K562 (cell line): ENCODE results near the gene CBX4. TPM values are rescaled to one million over a fixed set of nuclear protein-coding genes. Genes with fewer than 3 reads are reported as not detected.
A peak's percentile ranks its signal among the peaks of the same experiment; 100 is the strongest.

Experiments used
- BCL6 ChIP-seq: fragments of 250-450 bp; sonication (Bioruptor Pico); IDR thresholded peaks from 2 replicates; pipeline ENCODE4 v1.4.0; 2020
- CXXC5 ChIP-seq: fragments of 250-450 bp; sonication (Bioruptor Pico); IDR thresholded peaks from 2 replicates; pipeline ENCODE4 v1.8.0; 2022; ENCODE audit warnings: inconsistent platforms, mild to moderate bottlenecking, moderate library complexity
- ELF2 ChIP-seq: fragments of 250-450 bp; sonication (Bioruptor Pico); IDR thresholded peaks from 2 replicates; pipeline ENCODE4 v1.5.0; 2021; ENCODE audit warnings: mild to moderate bottlenecking
- ERF ChIP-seq: fragments of 450-650 bp; formaldehyde crosslinking; IDR thresholded peaks from 2 replicates; pipeline ENCODE4 v1.4.0; 2020; ENCODE audit warnings: mild to moderate bottlenecking, mixed read lengths
- ETV6 ChIP-seq, 3 experiments: fragments of 150-350 bp in 1 of 3; sonication (generic) in 1 of 3; formaldehyde crosslinking in 1 of 3; IDR thresholded peaks; 2 replicates each; pipeline versions ENCODE4 v1.6.1 to v1.8.0; 2014 to 2022; ENCODE audit warnings: borderline replicate concordance in 2 of 3, low read depth in 2 of 3, antibody characterized with exemption in 1 of 3, low read length in 1 of 3, mild to moderate bottlenecking in 1 of 3, missing genetic modification reagents in 1 of 3
- FOXA3 ChIP-seq, 2 experiments: fragments of 450-650 bp in 1 of 2; sonication (generic) in 1 of 2; formaldehyde crosslinking; IDR thresholded peaks in 1 of 2; conservative IDR thresholded peaks in 1 of 2; 2 replicates each; pipeline versions ENCODE4 v1.4.0 to v1.8.0; 2020 to 2022; ENCODE audit warnings: mild to moderate bottlenecking in 2 of 2, missing genetic modification reagents in 1 of 2
- HNRNPL ChIP-seq: fragments of 200-400 bp; formaldehyde crosslinking; IDR thresholded peaks from 2 replicates; pipeline ENCODE4 v1.6.1; 2017; ENCODE audit warnings: low read depth, mild to moderate bottlenecking, low read length
- PRMT5 ChIP-seq: sonication (generic); formaldehyde crosslinking; IDR thresholded peaks from 2 replicates; pipeline ENCODE4 v1.5.0; 2020; ENCODE audit warnings: missing genetic modification reagents
- SAFB2 ChIP-seq: fragments of 200-400 bp; formaldehyde crosslinking; IDR thresholded peaks from 2 replicates; pipeline ENCODE4 v1.6.1; 2018; ENCODE audit warnings: borderline replicate concordance, low read length, low read depth, moderate library complexity; ENCODE audit not compliant: severe bottlenecking
- U2AF2 ChIP-seq: fragments of 200-400 bp; formaldehyde crosslinking; optimal IDR thresholded peaks from 2 replicates; pipeline ENCODE3; 2017; ENCODE audit warnings: low read depth, mild to moderate bottlenecking, low read length
- ZBTB7A ChIP-seq: IDR thresholded peaks from 2 replicates; pipeline ENCODE4 v1.6.1; 2011; ENCODE audit warnings: low read depth, mild to moderate bottlenecking, low read length, moderate library complexity, borderline replicate concordance; ENCODE audit not compliant: control insufficient read depth
- ZKSCAN1 ChIP-seq: fragments of 150-350 bp; IDR thresholded peaks from 2 replicates; pipeline ENCODE4 v1.6.1; 2016; ENCODE audit warnings: low read depth, low read length
- ZNF316 ChIP-seq: fragments of 450-650 bp; IDR thresholded peaks from 2 replicates; pipeline ENCODE4 v1.6.1; 2016
- polyA plus RNA-seq, 8 experiments: library from polyadenylated mRNA; depleted of rRNA in 4 of 8; stranded (reverse) in 5 of 8; unstranded in 3 of 8; fragments of >200 nt; fragmentation: Nextera tagmentation in 2 of 8; fragmentation: Illumina TruSeq in 1 of 8; extraction: Ambion mirVana in 2 of 8; extraction: Trizol in 1 of 8; gene quantifications; 2 replicates each; pipeline versions ENCODE4 v1.2.1 to v1.2.3, GENCODE V29; 2011 to 2014; ENCODE audit warnings: inconsistent platforms in 1 of 8, missing spikeins in 1 of 8
- total RNA-seq, 7 experiments: library from RNA; depleted of rRNA in 6 of 7; stranded (reverse); fragments of >200 nt in 6 of 7; fragmentation: Illumina TruSeq in 2 of 7; extraction: Trizol in 2 of 7; gene quantifications; 2 replicates each; pipeline versions ENCODE4 v1.2.1 to v1.2.3, GENCODE V29; 2011 to 2021; ENCODE audit warnings: low replicate concordance in 1 of 7
- TF ChIP-seq, protein P1 (sequence below): IDR thresholded peaks from 2 replicates; pipeline ENCODE4 v1.6.1; 2011; ENCODE audit warnings: borderline replicate concordance, low read depth, mild to moderate bottlenecking, moderate library complexity, low read length; ENCODE audit not compliant: insufficient read depth, poor library complexity, severe bottlenecking
- TF ChIP-seq, protein P2 (sequence below): sonication (generic); formaldehyde crosslinking; IDR thresholded peaks from 2 replicates; pipeline ENCODE4 v1.5.0; 2020; ENCODE audit warnings: missing genetic modification reagents
- TF ChIP-seq, protein P3 (sequence below): fragments of 450-650 bp; conservative IDR thresholded peaks from 2 replicates; pipeline ENCODE4 v1.6.1; 2016; ENCODE audit warnings: missing genetic modification characterization, low read depth, mild to moderate bottlenecking, missing compliant biosample characterization, moderate library complexity
- TF ChIP-seq, protein P4 (sequence below): fragments of 200-800 bp; sonication (Bioruptor generic); IDR thresholded peaks from 2 replicates; pipeline ENCODE4 v1.6.1; 2017; ENCODE audit warnings: missing genetic modification characterization, missing compliant biosample characterization

Gene CBX4
- total and polyA plus RNA-seq, 9 of the 15 experiments (the other 6 are each of a cell fraction or from before 2014, with no cell fraction given) = 0.98 to 50.5 (median 10.0) TPM

DNA sequence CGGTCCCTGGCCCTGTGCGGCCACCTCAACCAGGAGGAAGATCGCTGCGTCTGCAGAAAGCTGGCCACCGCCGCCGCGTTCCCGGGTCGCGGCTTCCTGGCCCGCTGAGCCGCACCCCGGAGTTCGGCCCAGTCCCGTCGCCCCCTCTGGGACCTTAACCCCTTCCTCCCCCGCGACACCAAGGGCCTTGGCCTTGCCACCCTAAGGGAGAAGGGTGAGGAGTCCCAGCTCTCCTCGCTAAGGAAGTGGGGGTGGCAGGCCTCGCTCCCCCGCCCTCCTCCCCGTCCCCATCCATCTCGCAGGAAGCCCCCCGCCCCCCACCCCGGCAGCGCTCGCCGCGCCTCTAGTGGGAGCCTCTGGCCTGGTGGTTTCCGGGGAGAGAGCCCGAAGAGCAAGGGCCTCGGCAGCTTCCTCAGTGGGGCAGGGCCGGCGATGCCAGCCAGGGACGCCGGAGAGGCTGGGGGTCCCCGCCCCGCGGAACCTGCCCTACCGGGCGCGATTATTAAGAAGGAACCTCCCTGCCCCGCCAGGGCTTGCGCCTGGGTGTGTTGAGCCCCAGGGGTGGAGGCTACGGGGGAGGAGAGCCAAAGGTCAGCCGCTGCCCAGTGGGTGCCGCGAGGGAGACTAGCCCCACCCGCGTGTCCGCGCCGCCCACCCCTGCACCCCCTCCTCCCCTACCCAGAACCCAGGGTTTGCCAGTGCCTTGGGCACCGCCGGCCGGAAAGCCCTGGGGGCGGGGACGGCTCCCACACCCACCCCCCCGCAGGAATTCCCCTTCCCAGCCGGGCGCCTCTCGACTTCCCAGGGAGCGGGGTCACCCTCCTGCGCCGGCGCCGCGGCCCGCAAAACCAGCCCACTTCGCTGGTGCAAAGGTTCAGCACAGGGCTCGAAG is 6.8 kb downstream of the CBX4 start (continued):
- TF ChIP-seq, protein P1, sequence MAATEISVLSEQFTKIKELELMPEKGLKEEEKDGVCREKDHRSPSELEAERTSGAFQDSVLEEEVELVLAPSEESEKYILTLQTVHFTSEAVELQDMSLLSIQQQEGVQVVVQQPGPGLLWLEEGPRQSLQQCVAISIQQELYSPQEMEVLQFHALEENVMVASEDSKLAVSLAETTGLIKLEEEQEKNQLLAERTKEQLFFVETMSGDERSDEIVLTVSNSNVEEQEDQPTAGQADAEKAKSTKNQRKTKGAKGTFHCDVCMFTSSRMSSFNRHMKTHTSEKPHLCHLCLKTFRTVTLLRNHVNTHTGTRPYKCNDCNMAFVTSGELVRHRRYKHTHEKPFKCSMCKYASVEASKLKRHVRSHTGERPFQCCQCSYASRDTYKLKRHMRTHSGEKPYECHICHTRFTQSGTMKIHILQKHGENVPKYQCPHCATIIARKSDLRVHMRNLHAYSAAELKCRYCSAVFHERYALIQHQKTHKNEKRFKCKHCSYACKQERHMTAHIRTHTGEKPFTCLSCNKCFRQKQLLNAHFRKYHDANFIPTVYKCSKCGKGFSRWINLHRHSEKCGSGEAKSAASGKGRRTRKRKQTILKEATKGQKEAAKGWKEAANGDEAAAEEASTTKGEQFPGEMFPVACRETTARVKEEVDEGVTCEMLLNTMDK = peak; percentile 19
- TF ChIP-seq FOXA3 (CRISPR knock-in tag; conservative IDR thresholded peaks at IDR 0.05 in 1 of 2, IDR thresholded peaks at IDR 0.05 in 1 of 2) (0 out of 4 replicates have a peak, but pooled peaks of 1 of the 2 experiments have one; percentile 39), CXXC5 (CRISPR knock-in tag) (0 out of 2 replicates have a peak, but pooled peaks have one; percentile 16), ERF (CRISPR knock-in tag) (peak; percentile 63), ZKSCAN1 (0 out of 2 replicates have a peak, but pooled peaks have one; percentile 8), BCL6 (CRISPR knock-in tag) (no peak), ELF2 (CRISPR knock-in tag) (peak; percentile 27; the same call in 1 of the 2 replicates), U2AF2 (no peak), HNRNPL (no peak; the same call in 1 of the 2 replicates), ETV6 (IDR thresholded peaks at IDR 0.05; ENCODE audit: borderline replicate concordance in 1 of 2, low read depth in 2 of 2, low read length in 1 of 2) (0 out of 4 replicates have a peak, but pooled peaks of 1 of the 2 experiments have one; percentile 13), ETV6 (CRISPR knock-in tag; IDR thresholded peaks at IDR 0.05; ENCODE audit: borderline replicate concordance) (no peak), ZNF316 (peak; percentile 83), SAFB2 (no peak), ZBTB7A (peak; percentile 79), PRMT5 (no peak)
- TF ChIP-seq, protein P2, sequence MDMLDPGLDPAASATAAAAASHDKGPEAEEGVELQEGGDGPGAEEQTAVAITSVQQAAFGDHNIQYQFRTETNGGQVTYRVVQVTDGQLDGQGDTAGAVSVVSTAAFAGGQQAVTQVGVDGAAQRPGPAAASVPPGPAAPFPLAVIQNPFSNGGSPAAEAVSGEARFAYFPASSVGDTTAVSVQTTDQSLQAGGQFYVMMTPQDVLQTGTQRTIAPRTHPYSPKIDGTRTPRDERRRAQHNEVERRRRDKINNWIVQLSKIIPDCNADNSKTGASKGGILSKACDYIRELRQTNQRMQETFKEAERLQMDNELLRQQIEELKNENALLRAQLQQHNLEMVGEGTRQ (CRISPR knock-in tag) = no peak
- TF ChIP-seq, protein P3, sequence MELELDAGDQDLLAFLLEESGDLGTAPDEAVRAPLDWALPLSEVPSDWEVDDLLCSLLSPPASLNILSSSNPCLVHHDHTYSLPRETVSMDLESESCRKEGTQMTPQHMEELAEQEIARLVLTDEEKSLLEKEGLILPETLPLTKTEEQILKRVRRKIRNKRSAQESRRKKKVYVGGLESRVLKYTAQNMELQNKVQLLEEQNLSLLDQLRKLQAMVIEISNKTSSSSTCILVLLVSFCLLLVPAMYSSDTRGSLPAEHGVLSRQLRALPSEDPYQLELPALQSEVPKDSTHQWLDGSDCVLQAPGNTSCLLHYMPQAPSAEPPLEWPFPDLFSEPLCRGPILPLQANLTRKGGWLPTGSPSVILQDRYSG = no peak
- TF ChIP-seq, protein P4, sequence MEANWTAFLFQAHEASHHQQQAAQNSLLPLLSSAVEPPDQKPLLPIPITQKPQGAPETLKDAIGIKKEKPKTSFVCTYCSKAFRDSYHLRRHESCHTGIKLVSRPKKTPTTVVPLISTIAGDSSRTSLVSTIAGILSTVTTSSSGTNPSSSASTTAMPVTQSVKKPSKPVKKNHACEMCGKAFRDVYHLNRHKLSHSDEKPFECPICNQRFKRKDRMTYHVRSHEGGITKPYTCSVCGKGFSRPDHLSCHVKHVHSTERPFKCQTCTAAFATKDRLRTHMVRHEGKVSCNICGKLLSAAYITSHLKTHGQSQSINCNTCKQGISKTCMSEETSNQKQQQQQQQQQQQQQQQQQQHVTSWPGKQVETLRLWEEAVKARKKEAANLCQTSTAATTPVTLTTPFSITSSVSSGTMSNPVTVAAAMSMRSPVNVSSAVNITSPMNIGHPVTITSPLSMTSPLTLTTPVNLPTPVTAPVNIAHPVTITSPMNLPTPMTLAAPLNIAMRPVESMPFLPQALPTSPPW (CRISPR knock-in tag) = peak; percentile 84
